PC-9 (cell line): ENCODE measurements around the gene RXYLT1. TPM values are rescaled to one million over a fixed set of nuclear protein-coding genes. Genes with fewer than 3 reads are reported as not detected.

ENCODE experiments used
- BruUV-seq: library from RNA; stranded (reverse); fragments of 400-500 nt; replicated peaks from 2 replicates; lab custom pipeline; 2021; lab: Mats Ljungman, UMichigan
- CTCF ChIA-PET: fragments of 300-600 bp; sonication (Branson Sonifier 250); formaldehyde crosslinking; loops from one replicate; lab custom pipeline; 2022; ENCODE audit warnings: antibody characterized with exemption; lab: Charles Lee
- POLR2A ChIA-PET: fragments of 300-600 bp; sonication (Branson Sonifier 250); formaldehyde crosslinking; loops from one replicate; lab custom pipeline; 2022; ENCODE audit warnings: antibody characterized with exemption; ENCODE audit not compliant: unreplicated experiment; lab: Charles Lee
- DNase-seq, 2 experiments: peaks; one replicate each; pipeline versions ENCODE4 v3.0.0 to v3.0.0-alpha.2; 2015 to 2022; ENCODE audit warnings: mixed read lengths in 1 of 2
- H2AFZ ChIP-seq: fragments of 200-600 bp; sonication (generic); 2 replicates; pipeline ENCODE4 v1.8.1; 2017; ENCODE audit warnings: antibody characterized with exemption
- H3F3A ChIP-seq: fragments of 200-600 bp; sonication (generic); 2 replicates; pipeline ENCODE4 v1.8.1; 2017; ENCODE audit warnings: antibody characterized with exemption, mild to moderate bottlenecking, low read depth; ENCODE audit not compliant: insufficient read depth
- H3K27ac ChIP-seq: fragments of 200-600 bp; sonication (generic); 2 replicates; pipeline ENCODE4 v1.6.1; 2016; ENCODE audit warnings: mixed run types
- H3K27me3 ChIP-seq: fragments of 200-600 bp; sonication (generic); 2 replicates; pipeline ENCODE4 v1.6.1; 2016; ENCODE audit warnings: low read depth, mixed run types; ENCODE audit not compliant: insufficient read depth
- H3K36me3 ChIP-seq: fragments of 200-600 bp; sonication (generic); 2 replicates; pipeline ENCODE4 v1.6.1; 2016; ENCODE audit warnings: low read depth, mixed run types
- H3K4me1 ChIP-seq: fragments of 200-600 bp; sonication (generic); replicated peaks from 2 replicates; pipeline ENCODE4 v1.6.1; 2016; ENCODE audit warnings: mixed run types; ENCODE audit not compliant: insufficient read depth
- H3K4me2 ChIP-seq: fragments of 200-600 bp; sonication (generic); 2 replicates; pipeline ENCODE4 v1.6.1; 2017; ENCODE audit warnings: mixed run types
- H3K4me3 ChIP-seq: fragments of 200-600 bp; sonication (generic); 2 replicates; pipeline ENCODE4 v1.6.1; 2016; ENCODE audit warnings: mixed run types
- H3K79me2 ChIP-seq: fragments of 200-600 bp; sonication (generic); 2 replicates; pipeline ENCODE4 v1.6.1; 2017; ENCODE audit warnings: low read depth, mixed run types
- H3K9me2 ChIP-seq: fragments of 200-600 bp; sonication (generic); 2 replicates; pipeline ENCODE4 v1.8.1; 2017; ENCODE audit warnings: mild to moderate bottlenecking; ENCODE audit not compliant: insufficient read depth
- H3K9me3 ChIP-seq: fragments of 200-600 bp; sonication (generic); 2 replicates; pipeline ENCODE4 v1.8.1; 2016; ENCODE audit warnings: low read depth; ENCODE audit not compliant: insufficient read depth
- H4K20me1 ChIP-seq: fragments of 200-600 bp; sonication (generic); 2 replicates; pipeline ENCODE4 v1.8.1; 2017; ENCODE audit not compliant: insufficient read depth
- EZH2 ChIP-seq: fragments of 200-600 bp; sonication (generic); IDR thresholded peaks from 2 replicates; pipeline ENCODE4 v1.8.0; 2017; ENCODE audit warnings: antibody characterized with exemption, low read depth
- intact Hi-C: fragments of 100-400 bp; cut with micrococcal nuclease; formaldehyde crosslinking; loops from one replicate; pipeline ENCODE4 v1.10.0; 2022; ENCODE audit not compliant: unreplicated experiment
- total RNA-seq: library from RNA; stranded (reverse); gene quantifications from 2 replicates; pipeline ENCODE4 v1.2.3, GENCODE V29; 2021
- TF ChIP-seq, protein P1 (sequence below): fragments of 200-600 bp; sonication (generic); conservative IDR thresholded peaks from 2 replicates; pipeline ENCODE4 v1.6.1; 2017; ENCODE audit warnings: mixed run types, antibody characterized with exemption, mild to moderate bottlenecking, moderate library complexity

RXYLT1 gene
- total RNA-seq, 1 experiment from 2014 or later: 12.2 TPM

DNA sequence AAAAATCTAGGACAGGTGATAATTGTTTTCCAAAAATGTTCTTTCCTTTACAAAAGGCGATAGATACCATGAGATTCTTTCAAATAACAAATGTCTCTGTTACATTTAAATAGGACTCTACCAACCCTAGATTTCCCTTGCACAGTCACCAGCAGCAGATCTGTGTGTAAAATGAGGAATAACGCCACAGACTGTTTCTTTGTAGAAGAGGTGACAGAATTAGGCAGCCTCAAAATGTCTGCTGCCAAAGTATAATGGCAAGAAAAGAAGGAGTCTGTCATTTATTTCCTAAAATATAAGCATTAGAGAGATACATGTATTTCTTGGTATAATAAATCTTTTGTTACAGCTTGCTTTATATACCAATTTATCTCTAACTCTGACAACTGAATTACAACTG is 56.3 kb downstream of the RXYLT1 start:
- Histone ChIP-seq H3K4me2 (no peak overlapping the region), H3F3A (no peaks in the 10 kb centered on the region), H2AFZ (no peak overlapping the region), H3K4me3 (no peak overlapping the region), H4K20me1 (no peaks in the 10 kb centered on the region), H3K27ac (no peak overlapping the region), H3K9me3 (no peaks in the 10 kb centered on the region), H3K9me2 (no peaks in the 10 kb centered on the region), H3K4me1 (no peaks in the 10 kb centered on the region), H3K79me2 (no peaks in the 10 kb centered on the region), H3K27me3 (no peaks in the 10 kb centered on the region), H3K36me3 (no peaks in the 10 kb centered on the region)
- no peak for DNase-seq
- TF ChIP-seq EZH2: no peak
- TF ChIP-seq, protein P1, sequence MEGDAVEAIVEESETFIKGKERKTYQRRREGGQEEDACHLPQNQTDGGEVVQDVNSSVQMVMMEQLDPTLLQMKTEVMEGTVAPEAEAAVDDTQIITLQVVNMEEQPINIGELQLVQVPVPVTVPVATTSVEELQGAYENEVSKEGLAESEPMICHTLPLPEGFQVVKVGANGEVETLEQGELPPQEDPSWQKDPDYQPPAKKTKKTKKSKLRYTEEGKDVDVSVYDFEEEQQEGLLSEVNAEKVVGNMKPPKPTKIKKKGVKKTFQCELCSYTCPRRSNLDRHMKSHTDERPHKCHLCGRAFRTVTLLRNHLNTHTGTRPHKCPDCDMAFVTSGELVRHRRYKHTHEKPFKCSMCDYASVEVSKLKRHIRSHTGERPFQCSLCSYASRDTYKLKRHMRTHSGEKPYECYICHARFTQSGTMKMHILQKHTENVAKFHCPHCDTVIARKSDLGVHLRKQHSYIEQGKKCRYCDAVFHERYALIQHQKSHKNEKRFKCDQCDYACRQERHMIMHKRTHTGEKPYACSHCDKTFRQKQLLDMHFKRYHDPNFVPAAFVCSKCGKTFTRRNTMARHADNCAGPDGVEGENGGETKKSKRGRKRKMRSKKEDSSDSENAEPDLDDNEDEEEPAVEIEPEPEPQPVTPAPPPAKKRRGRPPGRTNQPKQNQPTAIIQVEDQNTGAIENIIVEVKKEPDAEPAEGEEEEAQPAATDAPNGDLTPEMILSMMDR: no peak
- CTCF ChIA-PET: no interaction called here
- BruUV-seq: no TSS peak
- intact Hi-C loops: no loop called here
- POLR2A ChIA-PET: interaction anchor here (0.6 to 0.7 kb wide), 2 partner anchors 406 to 592 kb away, joined by 3 to 4 read pairs; no protein-coding TSS in a partner anchor

DNA sequence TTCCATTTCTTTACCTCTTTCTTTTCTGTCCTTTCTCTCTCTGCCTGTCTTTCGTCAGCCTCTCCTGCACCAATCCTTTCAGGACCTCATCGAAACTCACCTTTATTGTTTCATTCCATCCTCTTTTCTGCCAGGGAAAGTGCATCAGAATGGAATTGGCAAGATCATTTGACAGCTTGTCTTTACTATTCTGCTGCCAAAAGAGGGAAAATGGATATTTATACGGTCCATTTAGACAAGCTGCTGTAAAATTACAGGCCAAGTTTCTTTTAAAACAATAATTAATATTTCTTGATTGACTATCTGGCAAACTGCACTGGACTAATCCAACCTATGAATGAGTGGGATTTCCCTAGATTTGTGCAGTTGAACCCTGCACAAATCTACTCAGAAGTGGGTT is 57.2 kb downstream of the RXYLT1 start:
- Histone ChIP-seq H3K27ac (no peak overlapping the region), H3K9me3 (no peaks in the 10 kb centered on the region), H3K36me3 (no peaks in the 10 kb centered on the region), H3K4me2 (no peak overlapping the region), H2AFZ (no peak overlapping the region), H3K79me2 (no peaks in the 10 kb centered on the region), H3K9me2 (no peaks in the 10 kb centered on the region), H3F3A (no peaks in the 10 kb centered on the region), H3K4me1 (no peaks in the 10 kb centered on the region), H3K27me3 (no peaks in the 10 kb centered on the region), H4K20me1 (no peaks in the 10 kb centered on the region), H3K4me3 (no peak overlapping the region)
- ChIA-PET POLR2A (interaction anchor here (0.7 kb wide), 1 partner anchor 591 kb away, joined by 4 read pairs; no protein-coding TSS in a partner anchor), CTCF (interaction anchor here (0.5 kb wide), 1 partner anchor 10 kb away, joined by 3 read pairs; no protein-coding TSS in a partner anchor)
- TF ChIP-seq, protein P1: no peak
- no peak for TF ChIP-seq EZH2
- no TSS peak for BruUV-seq
- intact Hi-C loops: no loop called here
- DNase-seq: no peak

DNA sequence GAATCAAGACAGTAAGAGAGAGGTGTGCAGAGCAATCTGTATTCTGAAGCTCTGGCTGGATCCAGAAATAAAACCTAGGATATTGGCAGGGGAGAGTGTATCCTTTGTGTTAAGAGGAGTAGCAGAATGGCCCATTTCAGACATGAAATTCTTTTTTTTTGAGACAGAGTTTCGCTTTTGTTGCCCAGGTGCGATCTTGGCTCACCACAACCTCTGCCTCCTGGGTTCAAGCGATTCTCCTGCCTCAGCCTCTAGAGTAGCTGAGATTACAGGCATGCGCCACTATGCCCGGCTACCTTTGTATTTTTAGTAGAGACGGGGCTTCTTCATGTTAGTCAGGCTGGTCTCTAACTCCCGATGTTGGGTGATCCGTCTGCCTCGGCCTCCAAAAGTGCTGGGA is 58.7 kb downstream of the RXYLT1 start:
- H3K4me2 ChIP-seq: no peak overlapping the region
- H3K4me3 ChIP-seq: no peak overlapping the region
- no peaks in the 10 kb centered on the region for H3K9me2 ChIP-seq
- no peaks in the 10 kb centered on the region for H3K36me3 ChIP-seq
- 0 out of 2 replicates have a peak, but pooled peaks cover 4% of the 10 kb centered on the region for H3K4me1 ChIP-seq
- no TSS peak for BruUV-seq
- H3K9me3 ChIP-seq: no peaks in the 10 kb centered on the region
- intact Hi-C loops: no loop called here
- H3F3A ChIP-seq: peaks cover 3% of the 10 kb centered on the region
- H2AFZ ChIP-seq: no peak overlapping the region
- ChIA-PET POLR2A (no interaction called here), CTCF (no interaction called here)
- TF ChIP-seq, protein P1: no peak
- no peak for TF ChIP-seq EZH2
- no peaks in the 10 kb centered on the region for H3K79me2 ChIP-seq
- no peak for DNase-seq
- H3K27me3 ChIP-seq: no peaks in the 10 kb centered on the region
- H3K27ac ChIP-seq: no peak overlapping the region
- no peaks in the 10 kb centered on the region for H4K20me1 ChIP-seq
